Cardiac muscle cell (in vitro differentiated cells and primary cell): ENCODE data around the gene SLCO2A1. TPM values are rescaled to one million over a fixed set of nuclear protein-coding genes. Genes with fewer than 3 reads are reported as not detected.
A peak's percentile ranks its signal among the peaks of the same experiment; 100 is the strongest.

Experiments used
- DNase-seq, 2 donors: peaks; one replicate each; pipeline versions ENCODE4 v3.0.0 to v3.0.0-alpha.2; 2010 to 2017; ENCODE audit warnings: low read depth in 1 of 2, low spot score in 1 of 2
- H3K27ac ChIP-seq: fragments of 200-600 bp; sonication (generic); 2 replicates; pipeline ENCODE4 v1.5.1; 2016
- H3K27me3 ChIP-seq: fragments of 200-600 bp; sonication (generic); 2 replicates; pipeline ENCODE4 v1.6.0; 2016; ENCODE audit warnings: control low read depth
- H3K36me3 ChIP-seq: fragments of 200-600 bp; sonication (generic); 2 replicates; pipeline ENCODE4 v1.5.1; 2016; ENCODE audit warnings: control low read depth
- H3K4me1 ChIP-seq: fragments of 200-600 bp; sonication (generic); 2 replicates; pipeline ENCODE4 v1.8.1; 2017; ENCODE audit warnings: low read depth, mild to moderate bottlenecking, mixed run types
- H3K4me3 ChIP-seq: fragments of 200-600 bp; sonication (generic); 2 replicates; pipeline ENCODE4 v1.5.1; 2016; ENCODE audit warnings: mild to moderate bottlenecking
- H3K9me3 ChIP-seq: fragments of 200-600 bp; sonication (generic); 2 replicates; pipeline ENCODE4 v1.5.1; 2017; ENCODE audit warnings: low read depth, mild to moderate bottlenecking, control low read depth
- polyA plus RNA-seq: library from polyadenylated mRNA; unstranded; fragments of >200 nt; fragmentation: Nextera tagmentation; extraction: Ambion mirVana; gene quantifications from 2 replicates; pipeline ENCODE4 v1.2.1, GENCODE V29; 2016
- total RNA-seq: library from RNA; depleted of rRNA; stranded (reverse); fragments of >200 nt; gene quantifications from 2 replicates; pipeline ENCODE4 v1.2.3, GENCODE V29; 2016
- TF ChIP-seq, protein P1 (sequence below): IDR thresholded peaks from 2 replicates; pipeline ENCODE4 v1.5.1; 2012; ENCODE audit warnings: low read depth, mild to moderate bottlenecking, low read length

SLCO2A1 gene
- total and polyA plus RNA-seq, 2 experiments from 2014 or later: 5.1 to 6.1 TPM

DNA sequence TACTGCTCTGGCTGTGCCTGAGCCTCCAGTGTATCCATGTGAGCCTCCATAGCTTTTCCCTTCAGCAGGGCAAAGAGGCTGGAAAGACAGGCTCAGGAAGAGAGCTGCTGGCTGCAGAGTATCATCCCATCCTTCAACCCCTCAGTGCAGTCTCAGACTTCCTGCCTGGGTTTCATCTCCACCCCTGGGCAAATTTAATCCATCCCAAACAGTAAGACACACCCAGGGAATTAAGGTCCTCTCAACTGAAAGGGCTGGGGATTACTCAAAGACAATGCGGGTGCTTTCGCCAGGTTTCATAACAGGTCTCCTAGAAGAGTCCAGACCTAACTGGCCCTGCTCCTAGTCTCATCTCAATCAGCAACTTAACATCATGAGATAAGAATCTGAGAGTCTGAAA, 15.5 kb downstream of the SLCO2A1 start:
- no peaks in the 10 kb centered on the region for H3K27me3 ChIP-seq
- no peak for DNase-seq
- no peaks in the 10 kb centered on the region for H3K36me3 ChIP-seq
- no peaks in the 10 kb centered on the region for H3K9me3 ChIP-seq
- no peaks in the 10 kb centered on the region for H3K4me1 ChIP-seq
- H3K27ac ChIP-seq: no peak overlapping the region
- no peak overlapping the region for H3K4me3 ChIP-seq
- TF ChIP-seq, protein P1, sequence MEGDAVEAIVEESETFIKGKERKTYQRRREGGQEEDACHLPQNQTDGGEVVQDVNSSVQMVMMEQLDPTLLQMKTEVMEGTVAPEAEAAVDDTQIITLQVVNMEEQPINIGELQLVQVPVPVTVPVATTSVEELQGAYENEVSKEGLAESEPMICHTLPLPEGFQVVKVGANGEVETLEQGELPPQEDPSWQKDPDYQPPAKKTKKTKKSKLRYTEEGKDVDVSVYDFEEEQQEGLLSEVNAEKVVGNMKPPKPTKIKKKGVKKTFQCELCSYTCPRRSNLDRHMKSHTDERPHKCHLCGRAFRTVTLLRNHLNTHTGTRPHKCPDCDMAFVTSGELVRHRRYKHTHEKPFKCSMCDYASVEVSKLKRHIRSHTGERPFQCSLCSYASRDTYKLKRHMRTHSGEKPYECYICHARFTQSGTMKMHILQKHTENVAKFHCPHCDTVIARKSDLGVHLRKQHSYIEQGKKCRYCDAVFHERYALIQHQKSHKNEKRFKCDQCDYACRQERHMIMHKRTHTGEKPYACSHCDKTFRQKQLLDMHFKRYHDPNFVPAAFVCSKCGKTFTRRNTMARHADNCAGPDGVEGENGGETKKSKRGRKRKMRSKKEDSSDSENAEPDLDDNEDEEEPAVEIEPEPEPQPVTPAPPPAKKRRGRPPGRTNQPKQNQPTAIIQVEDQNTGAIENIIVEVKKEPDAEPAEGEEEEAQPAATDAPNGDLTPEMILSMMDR: no peak

DNA sequence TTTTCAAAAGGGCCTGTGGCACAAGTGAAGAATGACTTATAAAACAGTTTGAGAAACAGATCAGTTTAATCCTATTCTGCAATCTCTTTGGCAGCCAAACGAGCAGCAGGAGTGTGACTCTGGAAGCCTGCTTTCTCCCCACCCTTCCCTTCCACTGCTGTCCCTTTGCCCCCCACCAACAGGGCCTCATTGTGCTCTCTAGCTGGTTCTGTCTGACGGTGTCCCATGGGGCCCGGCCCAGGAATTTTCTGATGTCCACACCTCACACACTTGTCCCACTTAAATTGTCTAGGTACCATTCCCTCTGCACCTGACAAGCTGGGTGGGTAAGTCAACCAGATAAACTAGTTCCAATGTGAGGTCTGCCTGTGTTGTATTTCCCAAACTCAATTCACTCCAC, 16.4 kb downstream of the SLCO2A1 start:
- DNase-seq: no peak
- TF ChIP-seq, protein P1: no peak
- H3K9me3 ChIP-seq: no peaks in the 10 kb centered on the region

DNA sequence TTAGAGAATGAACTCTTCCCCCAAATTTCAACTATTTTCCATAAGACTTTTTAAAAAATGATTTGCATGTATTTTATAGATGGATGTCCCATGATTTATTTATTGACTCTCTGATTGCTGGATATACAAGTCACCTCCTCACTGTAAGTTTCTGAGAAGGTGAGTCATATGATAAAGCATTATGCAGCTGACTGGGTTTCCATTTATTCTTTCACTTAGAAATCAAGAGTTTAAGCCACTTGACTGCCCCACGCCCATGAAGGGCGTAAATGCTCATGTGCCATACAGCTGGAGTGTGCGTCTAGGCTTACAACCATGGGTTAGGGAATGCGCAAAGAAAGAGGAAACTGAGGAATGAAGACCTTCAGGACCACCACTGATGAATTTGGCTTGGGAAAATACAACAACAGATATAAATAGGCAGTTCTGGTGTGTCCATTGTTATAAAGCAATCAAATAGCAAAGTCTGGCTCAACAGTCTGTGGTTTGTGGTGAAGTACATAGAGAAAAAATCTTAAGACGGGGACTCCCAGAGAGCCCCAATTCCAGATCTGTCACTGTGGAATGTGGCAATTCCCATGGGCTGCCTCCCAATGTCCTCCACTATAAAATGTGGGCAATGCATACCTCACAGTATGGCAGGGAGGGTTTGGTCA, 20.3 kb downstream of the SLCO2A1 start:
- H3K4me3 ChIP-seq: no peak overlapping the region
- H3K27me3 ChIP-seq: no peaks in the 10 kb centered on the region
- H3K36me3 ChIP-seq: no peaks in the 10 kb centered on the region
- no peaks in the 10 kb centered on the region for H3K9me3 ChIP-seq
- peak in 1 of 2 donors; percentile 69 for DNase-seq
- TF ChIP-seq, protein P1: no peak
- H3K4me1 ChIP-seq: no peaks in the 10 kb centered on the region
- H3K27ac ChIP-seq: no peak overlapping the region

More for the DNA sequence above, 16.4 kb downstream of the SLCO2A1 start:
- no peaks in the 10 kb centered on the region for H3K4me1 ChIP-seq
- no peaks in the 10 kb centered on the region for H3K27me3 ChIP-seq
- H3K27ac ChIP-seq: no peak overlapping the region
- H3K36me3 ChIP-seq: no peaks in the 10 kb centered on the region
- no peak overlapping the region for H3K4me3 ChIP-seq

DNA sequence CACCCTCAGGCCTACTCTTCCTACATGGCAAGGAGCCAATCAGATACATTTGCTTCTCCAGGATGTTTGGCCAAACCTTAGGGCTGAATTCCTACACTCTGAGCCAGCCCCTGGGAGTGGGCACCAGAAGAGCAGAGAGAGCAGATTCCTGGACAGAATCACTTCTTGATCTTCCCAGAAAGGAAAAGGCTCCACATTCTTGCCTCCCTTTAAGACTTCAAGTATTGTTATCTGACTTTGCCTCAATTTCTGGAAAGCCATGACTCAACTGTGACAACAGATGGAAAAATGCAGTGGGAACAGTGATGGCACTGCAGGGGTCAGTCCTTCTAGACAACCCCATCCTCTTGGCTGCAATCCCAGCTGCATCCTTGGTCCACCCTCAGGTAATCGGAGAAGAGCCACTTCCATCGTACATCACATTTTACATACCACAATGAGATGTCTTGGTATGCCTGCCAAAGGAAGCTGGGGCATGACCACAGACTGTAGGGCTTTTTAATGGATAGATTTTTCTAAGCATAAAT, 21.0 kb downstream of the SLCO2A1 start:
- no peaks in the 10 kb centered on the region for H3K9me3 ChIP-seq
- DNase-seq: peak in 1 of 2 donors; percentile 75
- H3K4me3 ChIP-seq: no peak overlapping the region
- no peaks in the 10 kb centered on the region for H3K4me1 ChIP-seq
- H3K27ac ChIP-seq: no peak overlapping the region
- no peaks in the 10 kb centered on the region for H3K27me3 ChIP-seq
- TF ChIP-seq, protein P1: no peak
- no peaks in the 10 kb centered on the region for H3K36me3 ChIP-seq

DNA sequence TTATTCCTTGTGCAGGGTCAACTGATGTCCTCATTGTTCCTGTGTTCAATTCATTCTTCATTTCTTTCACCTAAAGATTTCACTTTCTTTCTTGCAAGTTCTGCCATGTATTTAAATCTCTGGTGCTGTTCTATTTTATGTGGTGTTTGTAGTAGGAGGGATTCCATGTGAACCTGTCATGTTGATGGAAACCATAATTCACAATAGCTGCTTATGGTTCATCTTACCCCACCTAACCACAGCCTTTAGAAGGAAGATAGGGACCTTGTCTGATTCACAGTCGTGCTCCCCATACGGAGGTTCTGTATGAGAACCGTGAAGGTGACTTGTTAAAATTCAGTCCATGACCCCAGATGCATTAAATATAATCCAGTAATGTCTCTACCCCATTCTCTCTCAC, 21.9 kb downstream of the SLCO2A1 start:
- no peaks in the 10 kb centered on the region for H3K27me3 ChIP-seq
- TF ChIP-seq, protein P1: no peak
- H3K36me3 ChIP-seq: no peaks in the 10 kb centered on the region
- H3K4me3 ChIP-seq: no peak overlapping the region
- H3K9me3 ChIP-seq: no peaks in the 10 kb centered on the region
- H3K4me1 ChIP-seq: no peaks in the 10 kb centered on the region
- H3K27ac ChIP-seq: no peak overlapping the region
- DNase-seq: no peak
